HG03432 (cell line): ENCODE measurements around the gene SECISBP2.

ENCODE experiments used
- ATAC-seq: cut with Tn5 transposase; IDR thresholded peaks from one replicate; pipeline ENCODE4 v1.9.1; 2021; ENCODE audit warnings: mild to moderate bottlenecking, moderate library complexity; ENCODE audit not compliant: unreplicated experiment

The SECISBP2 gene

DNA sequence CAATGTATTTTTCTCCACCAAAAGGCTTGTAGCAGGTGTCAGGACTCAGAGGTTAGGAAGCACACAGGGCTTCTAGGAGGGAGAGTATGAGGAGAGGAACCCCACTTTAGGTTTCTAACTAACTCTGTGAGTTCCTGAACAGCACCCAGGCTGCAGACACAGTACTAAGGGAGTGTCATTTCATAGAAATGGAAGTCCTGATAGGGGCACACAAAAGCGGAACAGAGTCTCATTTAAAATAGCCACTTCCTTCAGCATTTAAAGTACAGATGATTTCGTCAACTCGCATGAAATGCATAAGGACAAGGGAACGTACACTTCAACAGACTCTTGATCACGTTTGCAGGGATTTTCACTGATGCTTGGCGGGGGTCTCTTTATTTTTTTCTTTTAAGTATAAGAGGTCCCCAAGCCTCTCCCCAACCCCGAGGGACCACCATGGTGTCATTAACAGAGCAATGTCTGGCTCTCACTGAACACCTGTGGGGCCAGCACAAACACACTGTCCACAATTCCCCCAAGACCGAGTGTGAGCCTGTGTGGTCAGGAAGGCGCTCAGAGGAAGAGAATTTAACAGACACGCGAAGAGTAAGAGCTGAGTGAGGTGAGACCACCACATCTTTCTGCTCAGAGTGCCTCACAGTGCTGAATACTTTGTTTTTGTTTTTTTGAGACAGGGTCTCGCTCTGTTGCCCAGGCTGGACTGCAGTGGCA is 82.3 kb downstream of the SECISBP2 start:
- ATAC-seq, result peak; percentile 77

DNA sequence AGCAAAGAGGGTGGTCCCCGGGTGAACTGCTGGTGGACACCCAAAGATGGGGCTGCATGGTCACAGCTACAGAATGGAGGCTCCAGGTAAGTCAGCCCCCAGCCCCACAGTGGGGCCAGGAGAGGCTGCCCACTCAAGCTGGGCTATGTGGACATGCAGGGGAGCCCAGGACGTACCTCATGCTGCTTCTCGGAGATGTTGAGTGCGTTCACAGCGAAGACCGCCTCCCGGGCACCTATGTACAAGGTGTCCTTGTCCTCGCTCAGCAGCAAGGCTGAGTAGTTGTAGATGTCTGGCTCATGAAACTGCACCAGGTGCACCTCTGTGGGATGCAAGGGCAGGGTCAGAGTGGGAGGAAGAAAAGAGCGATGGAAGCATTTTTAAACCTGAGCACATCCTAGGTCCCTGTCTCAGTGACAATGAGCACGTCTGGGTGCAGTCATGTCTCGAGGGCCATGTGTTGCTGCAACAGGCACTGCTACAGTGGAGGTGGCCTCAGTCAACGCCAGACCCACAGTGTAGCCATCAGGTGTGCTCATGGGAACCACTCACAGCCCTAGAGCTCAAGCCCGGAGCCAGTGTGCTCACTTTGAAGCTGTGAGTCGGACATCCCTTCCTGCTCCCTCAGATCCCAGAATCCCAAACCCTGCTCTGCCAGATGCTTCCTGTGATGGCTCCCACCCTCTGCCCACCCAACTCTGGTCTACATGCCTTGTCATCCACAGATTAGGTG is 84.6 kb downstream of the SECISBP2 start:
- no peak for ATAC-seq

DNA sequence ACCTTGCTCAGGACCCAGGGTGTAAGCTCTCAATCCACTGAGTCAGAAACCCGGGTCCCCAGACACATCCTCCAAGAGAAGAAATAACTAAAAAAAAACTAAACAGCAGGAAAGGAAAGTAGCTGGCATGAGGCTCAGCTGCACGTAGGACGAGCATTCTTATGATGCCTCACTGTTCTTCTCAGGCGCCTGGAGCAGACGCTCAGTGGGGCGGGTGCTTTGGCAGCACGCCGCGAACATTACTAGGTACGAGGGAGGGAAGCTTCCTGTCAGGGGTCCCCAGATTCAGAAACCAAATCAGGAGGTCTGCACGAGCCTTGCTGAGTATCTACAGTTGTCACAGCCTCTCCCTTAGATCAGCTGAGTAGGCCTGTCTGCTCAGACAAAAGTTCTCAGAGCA is 85.8 kb downstream of the SECISBP2 start:
- ATAC-seq, result no peak

DNA sequence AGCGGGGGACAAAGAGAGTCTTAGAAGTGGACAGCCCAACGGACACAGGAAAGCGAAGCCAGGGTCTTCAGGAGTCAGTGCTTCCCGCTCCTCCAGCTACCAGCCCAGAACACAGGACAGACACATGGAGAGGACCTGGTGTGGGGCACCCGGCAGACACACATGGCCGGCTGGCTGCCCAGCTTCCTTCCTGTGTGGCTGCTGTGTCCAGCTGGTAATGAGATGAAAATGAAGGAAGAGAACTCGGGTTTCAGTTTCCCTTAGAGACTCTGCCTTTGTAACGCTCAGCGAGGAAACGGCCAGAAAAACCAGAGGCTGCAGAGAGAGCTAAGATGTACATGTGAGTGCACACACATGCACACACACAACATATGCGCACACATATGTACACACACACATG is 87.5 kb downstream of the SECISBP2 start:
- peak; percentile 60 for ATAC-seq

DNA sequence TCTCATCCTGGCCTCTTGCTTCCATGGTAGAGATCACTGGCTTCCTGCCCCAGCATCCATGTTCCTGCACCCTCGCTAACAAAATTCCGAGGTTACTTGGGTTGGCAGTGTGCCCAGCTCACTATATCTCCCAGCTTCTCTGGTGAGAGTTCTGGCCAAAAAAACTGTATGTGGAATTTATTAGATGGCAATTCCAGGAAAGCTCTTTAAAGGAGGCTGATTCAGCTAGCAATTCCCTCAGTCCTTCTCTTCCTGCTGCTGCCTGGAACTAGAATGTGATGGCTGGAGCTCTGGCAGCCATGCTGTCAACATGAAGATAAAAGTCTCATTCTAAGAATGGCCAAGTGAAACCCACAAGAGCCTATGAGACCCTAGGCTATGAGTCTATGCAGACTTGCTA is 88.8 kb downstream of the SECISBP2 start:
- ATAC-seq, result no peak

DNA sequence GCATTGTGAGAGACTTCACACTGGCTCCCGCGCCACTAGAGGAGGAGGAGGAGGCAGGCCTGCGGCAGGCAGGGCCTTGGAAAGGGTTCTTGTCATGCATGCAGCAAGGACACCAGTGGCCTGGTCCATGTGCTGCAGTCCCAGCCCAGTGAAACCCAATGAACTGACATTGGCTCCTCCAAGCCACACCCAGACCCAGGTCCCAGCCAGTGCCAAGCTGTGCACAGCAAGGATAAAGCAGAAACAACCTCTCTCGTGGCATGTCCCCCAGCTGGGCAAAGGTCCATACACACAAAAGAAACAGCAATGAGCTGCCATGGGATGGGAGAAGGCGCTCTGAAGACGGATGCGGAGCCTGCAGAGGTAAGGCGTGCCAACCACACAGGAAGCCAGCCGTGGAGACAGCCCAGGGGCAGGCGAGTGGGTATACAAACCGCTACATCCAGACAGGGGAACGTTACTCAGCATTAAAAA is 90.4 kb downstream of the SECISBP2 start:
- peak; percentile 39 for ATAC-seq
